Ecto neural progenitor cell (in vitro differentiated cells): ENCODE measurements around the gene ACSL6.
A peak's percentile ranks its signal among the peaks of the same experiment; 100 is the strongest.

Experiments used
- DNase-seq: peaks from one replicate; pipeline ENCODE4 v3.0.0-alpha.2; 2018; ENCODE audit warnings: low spot score

The ACSL6 gene

GRCh38 chr5:132017316-132017715 lies 5.9 kb upstream of the ACSL6 start:
- no peak for DNase-seq

- no peak for DNase-seq
Measured at GRCh38 chr5:132016721-132017250, 5.3 kb upstream of the ACSL6 start.

GRCh38 chr5:132013711-132014110 lies 2.3 kb upstream of the ACSL6 start:
- DNase-seq = peak; percentile 21

GRCh38 chr5:132013006-132013689 lies 1.7 kb upstream of the ACSL6 start:
- DNase-seq = peak; percentile 18

GRCh38 chr5:132012371-132013005 lies 1.0 kb upstream of the ACSL6 start:
- peak; percentile 83 for DNase-seq

- DNase-seq = no peak
Measured at GRCh38 chr5:132010989-132011621, 353 bp downstream of the ACSL6 start.

- peak; percentile 32 for DNase-seq
Measured at GRCh38 chr5:132010645-132010988, 841 bp downstream of the ACSL6 start.

- peak; percentile 45 for DNase-seq
Measured at GRCh38 chr5:132009706-132010405, 1.6 kb downstream of the ACSL6 start.

- DNase-seq = no peak
Measured at GRCh38 chr5:132008961-132009680, 2.3 kb downstream of the ACSL6 start.

- DNase-seq = no peak
Measured at GRCh38 chr5:132008163-132008473, 3.3 kb downstream of the ACSL6 start.

GRCh38 chr5:132007399-132008162 lies 3.9 kb downstream of the ACSL6 start:
- DNase-seq = peak; percentile 76

- no peak for DNase-seq
Measured at GRCh38 chr5:132006331-132007120, 4.9 kb downstream of the ACSL6 start.

- no peak for DNase-seq
Measured at GRCh38 chr5:132005591-132005990, 5.9 kb downstream of the ACSL6 start.

GRCh38 chr5:132003982-132004381 lies 7.5 kb downstream of the ACSL6 start:
- DNase-seq = no peak

GRCh38 chr5:132003170-132003744 lies 8.2 kb downstream of the ACSL6 start:
- peak; percentile 75 for DNase-seq

GRCh38 chr5:132002757-132003156 lies 8.7 kb downstream of the ACSL6 start:
- DNase-seq = no peak

- no peak for DNase-seq
Measured at GRCh38 chr5:132001647-132002561, 9.6 kb downstream of the ACSL6 start.

GRCh38 chr5:132000677-132001453 lies 10.6 kb downstream of the ACSL6 start:
- DNase-seq = no peak

GRCh38 chr5:132000241-132000490 lies 11.3 kb downstream of the ACSL6 start:
- no peak for DNase-seq
